ENCODE results near the gene HOPX.

The HOPX gene

GRCh38 chr4:56688094-56688647, 7.1 kb upstream of the HOPX start:
- DNase-seq (ENCODE audit: low spot score) = no peak
- TF ChIP-seq CTCF (IDR thresholded peaks at IDR 0.05; ENCODE audit: extremely low read depth, missing control alignments) = no peak

GRCh38 chr4:56686537-56687231, 5.6 kb upstream of the HOPX start:
- TF ChIP-seq CTCF (IDR thresholded peaks at IDR 0.05; ENCODE audit: extremely low read depth, missing control alignments) = no peak
- DNase-seq (ENCODE audit: low spot score) = no peak

GRCh38 chr4:56684320-56685050, 3.4 kb upstream of the HOPX start:
- TF ChIP-seq CTCF (IDR thresholded peaks at IDR 0.05; ENCODE audit: extremely low read depth, missing control alignments) = no peak
- DNase-seq (ENCODE audit: low spot score) = no peak

DNA sequence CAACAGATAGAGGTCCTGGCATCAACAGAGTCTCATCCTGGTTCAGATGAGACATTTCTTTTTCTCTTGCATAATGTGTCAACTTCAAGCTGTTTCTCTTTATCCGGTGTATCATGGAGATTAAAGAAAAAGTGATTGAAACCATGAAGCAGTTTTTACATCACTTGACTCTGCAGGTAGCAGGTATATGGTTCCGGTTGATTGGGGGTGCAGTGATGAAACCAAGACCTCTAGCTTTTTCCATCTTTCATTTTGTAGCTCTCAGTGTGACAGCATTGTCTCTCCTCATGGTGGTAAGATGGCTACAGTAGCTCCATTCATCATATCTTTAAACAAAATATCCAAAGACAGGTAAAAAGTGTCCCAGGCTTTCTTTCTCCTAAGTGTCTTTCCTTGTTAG, 2.4 kb upstream of the HOPX start:
- no peak for TF ChIP-seq CTCF (IDR thresholded peaks at IDR 0.05; ENCODE audit: extremely low read depth, missing control alignments)
- DNase-seq (ENCODE audit: low spot score) = no peak

GRCh38 chr4:56681853-56682525, 893 bp upstream of the HOPX start:
- TF ChIP-seq CTCF (IDR thresholded peaks at IDR 0.05; ENCODE audit: extremely low read depth, missing control alignments) = no peak
- no peak for DNase-seq (ENCODE audit: low spot score)

DNA sequence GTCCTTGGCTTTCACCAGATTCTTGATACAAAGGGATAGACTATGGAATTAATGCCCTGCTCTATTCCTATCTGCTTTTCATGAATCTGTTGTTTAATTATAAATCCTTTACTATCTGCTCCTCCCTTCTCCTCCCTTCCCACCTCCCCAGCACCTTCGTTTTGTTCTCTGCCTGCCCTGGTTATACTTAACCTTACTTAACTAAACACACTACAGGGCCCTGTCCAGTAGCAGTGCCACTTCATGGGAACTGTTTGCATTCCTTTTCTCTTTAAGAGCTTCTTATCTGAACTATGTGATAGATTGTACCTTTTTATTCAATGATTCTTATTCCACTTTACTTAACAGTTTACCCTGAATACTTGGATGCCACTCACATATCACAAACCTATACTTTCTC, 830 bp downstream of the HOPX start:
- TF ChIP-seq CTCF (IDR thresholded peaks at IDR 0.05; ENCODE audit: extremely low read depth, missing control alignments) = no peak
- no peak for DNase-seq (ENCODE audit: low spot score)

- no peak for DNase-seq (ENCODE audit: low spot score)
- TF ChIP-seq CTCF (IDR thresholded peaks at IDR 0.05; ENCODE audit: extremely low read depth, missing control alignments) = no peak
Measured at GRCh38 chr4:56677711-56678110, 3.4 kb downstream of the HOPX start.

All from GM20000 (cell line).